Measurements from ENCODE around the gene IPO5. TPM values are rescaled to one million over a fixed set of nuclear protein-coding genes. Genes with fewer than 3 reads are reported as not detected.
A peak's percentile ranks its signal among the peaks of the same experiment; 100 is the strongest.
"Not testable (repeated sequence)": the region's sequence is repeated elsewhere in the genome, so short reads cannot be mapped to it uniquely, and the experiment has no call there.

The IPO5 gene
- total and polyA plus RNA-seq, 4 donors: 92.0 to 158 (median 104) TPM

GRCh38 chr13:98041081-98041820 is 87.8 kb downstream of the IPO5 start:
- H3K27ac ChIP-seq (ENCODE audit: low read depth, low read length): no peak overlapping the region
- no peaks in the 10 kb centered on the region for H3K4me1 ChIP-seq (ENCODE audit: control insufficient read depth, insufficient read depth, low read length)
- no peaks in the 10 kb centered on the region for H3K36me3 ChIP-seq (ENCODE audit: control insufficient read depth, insufficient read depth, low read length)
- DNase-seq (ENCODE audit: low read depth in 4 of 6, low spot score in 6 of 6): no peak
- no peaks in the 10 kb centered on the region for H3K27me3 ChIP-seq (ENCODE audit: control insufficient read depth, insufficient read depth, low read length)
- H3K9me3 ChIP-seq (ENCODE audit: control insufficient read depth, insufficient read depth, low read length): no peaks in the 10 kb centered on the region
- no peak overlapping the region for H3K4me3 ChIP-seq (ENCODE audit: low read depth, low read length)
- no CpG with 5 or more reads among the region's 5 CpGs for WGBS (ENCODE audit: insufficient coverage)

- DNase-seq (ENCODE audit: low read depth in 4 of 6, low spot score in 6 of 6): no peak
- 86% methylated on average over 9 of the region's 10 CpGs for WGBS (ENCODE audit: insufficient coverage)
These were observed 90.8 kb downstream of the IPO5 start for GRCh38 chr13:98044301-98044700.

GRCh38 chr13:98047785-98048184 is 94.3 kb downstream of the IPO5 start:
- H3K36me3 ChIP-seq (ENCODE audit: control insufficient read depth, insufficient read depth, low read length); H3K27me3 ChIP-seq (ENCODE audit: control insufficient read depth, insufficient read depth, low read length); DNase-seq (ENCODE audit: low read depth in 4 of 6, low spot score in 6 of 6); H3K4me1 ChIP-seq (ENCODE audit: control insufficient read depth, insufficient read depth, low read length); H3K4me3 ChIP-seq (ENCODE audit: low read depth, low read length); H3K9me3 ChIP-seq (ENCODE audit: control insufficient read depth, insufficient read depth, low read length); H3K27ac ChIP-seq (ENCODE audit: low read depth, low read length): not testable (repeated sequence)
- 86% methylated on average over 9 of the region's 12 CpGs for WGBS (ENCODE audit: insufficient coverage)

More at GRCh38 chr13:98044301-98044700, 90.8 kb downstream of the IPO5 start:
- Histone ChIP-seq H3K27me3 (ENCODE audit: control insufficient read depth, insufficient read depth, low read length) (no peaks in the 10 kb centered on the region), H3K36me3 (ENCODE audit: control insufficient read depth, insufficient read depth, low read length) (no peaks in the 10 kb centered on the region), H3K9me3 (ENCODE audit: control insufficient read depth, insufficient read depth, low read length) (no peaks in the 10 kb centered on the region), H3K4me3 (ENCODE audit: low read depth, low read length) (no peak overlapping the region), H3K4me1 (ENCODE audit: control insufficient read depth, insufficient read depth, low read length) (no peaks in the 10 kb centered on the region), H3K27ac (ENCODE audit: low read depth, low read length) (no peak overlapping the region)

GRCh38 chr13:98048265-98048664 is 94.8 kb downstream of the IPO5 start:
- DNase-seq (ENCODE audit: low read depth in 4 of 6, low spot score in 6 of 6): peak in 2 of 6 donors; percentile 42 to 69
- WGBS (ENCODE audit: insufficient coverage): 45% methylated on average over 6 of the region's 9 CpGs

GRCh38 chr13:98050041-98050466 is 96.6 kb downstream of the IPO5 start:
- H3K36me3 ChIP-seq (ENCODE audit: control insufficient read depth, insufficient read depth, low read length): no peaks in the 10 kb centered on the region
- DNase-seq (ENCODE audit: low read depth in 4 of 6, low spot score in 6 of 6): no peak
- no peaks in the 10 kb centered on the region for H3K27me3 ChIP-seq (ENCODE audit: control insufficient read depth, insufficient read depth, low read length)
- 31% methylated on average over 3 of the region's 6 CpGs for WGBS (ENCODE audit: insufficient coverage)
- peaks cover 2% of the 10 kb centered on the region for H3K9me3 ChIP-seq (ENCODE audit: control insufficient read depth, insufficient read depth, low read length)
- H3K27ac ChIP-seq (ENCODE audit: low read depth, low read length): no peak overlapping the region
- H3K4me3 ChIP-seq (ENCODE audit: low read depth, low read length): no peak overlapping the region
- no peaks in the 10 kb centered on the region for H3K4me1 ChIP-seq (ENCODE audit: control insufficient read depth, insufficient read depth, low read length)

More at GRCh38 chr13:98048265-98048664, 94.8 kb downstream of the IPO5 start:
- H3K27me3 ChIP-seq (ENCODE audit: control insufficient read depth, insufficient read depth, low read length): no peaks in the 10 kb centered on the region
- H3K4me3 ChIP-seq (ENCODE audit: low read depth, low read length): no peak overlapping the region
- no peaks in the 10 kb centered on the region for H3K9me3 ChIP-seq (ENCODE audit: control insufficient read depth, insufficient read depth, low read length)
- no peak overlapping the region for H3K27ac ChIP-seq (ENCODE audit: low read depth, low read length)
- H3K4me1 ChIP-seq (ENCODE audit: control insufficient read depth, insufficient read depth, low read length): no peaks in the 10 kb centered on the region
- no peaks in the 10 kb centered on the region for H3K36me3 ChIP-seq (ENCODE audit: control insufficient read depth, insufficient read depth, low read length)

- H3K36me3 ChIP-seq (ENCODE audit: control insufficient read depth, insufficient read depth, low read length): no peaks in the 10 kb centered on the region
- DNase-seq (ENCODE audit: low read depth in 4 of 6, low spot score in 6 of 6): no peak
- H3K4me1 ChIP-seq (ENCODE audit: control insufficient read depth, insufficient read depth, low read length): no peaks in the 10 kb centered on the region
- peaks cover 2% of the 10 kb centered on the region for H3K9me3 ChIP-seq (ENCODE audit: control insufficient read depth, insufficient read depth, low read length)
- no peak overlapping the region for H3K27ac ChIP-seq (ENCODE audit: low read depth, low read length)
- no peak overlapping the region for H3K4me3 ChIP-seq (ENCODE audit: low read depth, low read length)
- H3K27me3 ChIP-seq (ENCODE audit: control insufficient read depth, insufficient read depth, low read length): no peaks in the 10 kb centered on the region
- WGBS (ENCODE audit: insufficient coverage): 97% methylated on average over 4 of the region's 6 CpGs
These were observed 98.9 kb downstream of the IPO5 start for GRCh38 chr13:98052412-98052811.

- Histone ChIP-seq H3K27ac (ENCODE audit: low read depth, low read length) (no peak overlapping the region), H3K36me3 (ENCODE audit: control insufficient read depth, insufficient read depth, low read length) (no peaks in the 10 kb centered on the region), H3K9me3 (ENCODE audit: control insufficient read depth, insufficient read depth, low read length) (peaks cover 2% of the 10 kb centered on the region), H3K27me3 (ENCODE audit: control insufficient read depth, insufficient read depth, low read length) (no peaks in the 10 kb centered on the region), H3K4me3 (ENCODE audit: low read depth, low read length) (no peak overlapping the region), H3K4me1 (ENCODE audit: control insufficient read depth, insufficient read depth, low read length) (no peaks in the 10 kb centered on the region)
- WGBS (ENCODE audit: insufficient coverage): 78% methylated on average over 5 of the region's 6 CpGs
- DNase-seq (ENCODE audit: low read depth in 4 of 6, low spot score in 6 of 6): no peak
These were observed 100.8 kb downstream of the IPO5 start for GRCh38 chr13:98054301-98054700.

- WGBS (ENCODE audit: insufficient coverage): 78% methylated on average over 6 of the region's 6 CpGs
- H3K27me3 ChIP-seq (ENCODE audit: control insufficient read depth, insufficient read depth, low read length): no peaks in the 10 kb centered on the region
- no peaks in the 10 kb centered on the region for H3K4me1 ChIP-seq (ENCODE audit: control insufficient read depth, insufficient read depth, low read length)
- no peak for DNase-seq (ENCODE audit: low read depth in 4 of 6, low spot score in 6 of 6)
- H3K27ac ChIP-seq (ENCODE audit: low read depth, low read length): no peak overlapping the region
- no peak overlapping the region for H3K4me3 ChIP-seq (ENCODE audit: low read depth, low read length)
- no peaks in the 10 kb centered on the region for H3K36me3 ChIP-seq (ENCODE audit: control insufficient read depth, insufficient read depth, low read length)
- H3K9me3 ChIP-seq (ENCODE audit: control insufficient read depth, insufficient read depth, low read length): peaks cover 2% of the 10 kb centered on the region
These were observed 102.1 kb downstream of the IPO5 start for GRCh38 chr13:98055623-98056022.

- WGBS (ENCODE audit: insufficient coverage): 93% methylated on average over 9 of the region's 11 CpGs
These were observed 103.5 kb downstream of the IPO5 start for GRCh38 chr13:98056839-98057410.

DNA sequence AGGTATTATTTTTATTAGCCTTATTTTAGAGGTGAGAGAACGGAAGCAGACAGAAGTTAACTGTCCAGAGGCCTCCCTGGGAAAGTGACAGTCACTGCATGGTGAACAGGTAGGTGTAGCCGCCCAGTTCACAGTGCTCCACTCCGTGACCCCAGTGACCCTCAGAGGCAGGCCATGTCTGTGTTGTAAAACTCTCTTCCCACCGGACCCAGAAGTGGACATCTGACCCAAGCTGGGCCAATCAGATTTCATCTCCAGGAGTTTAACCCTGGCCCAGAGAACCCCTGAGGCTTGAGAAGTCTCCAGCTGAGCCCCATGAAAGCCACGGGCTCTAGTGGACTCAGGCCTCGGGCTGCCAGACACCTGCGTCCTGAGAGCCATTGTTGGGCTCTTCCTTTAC is 105.8 kb downstream of the IPO5 start:
- 65% methylated on average over 7 of the region's 7 CpGs for WGBS (ENCODE audit: insufficient coverage)
- Histone ChIP-seq H3K4me1 (ENCODE audit: control insufficient read depth, insufficient read depth, low read length) (no peaks in the 10 kb centered on the region), H3K36me3 (ENCODE audit: control insufficient read depth, insufficient read depth, low read length) (no peaks in the 10 kb centered on the region), H3K9me3 (ENCODE audit: control insufficient read depth, insufficient read depth, low read length) (no peaks in the 10 kb centered on the region), H3K27ac (ENCODE audit: low read depth, low read length) (no peak overlapping the region), H3K27me3 (ENCODE audit: control insufficient read depth, insufficient read depth, low read length) (no peaks in the 10 kb centered on the region), H3K4me3 (ENCODE audit: low read depth, low read length) (no peak overlapping the region)
- no peak for DNase-seq (ENCODE audit: low read depth in 4 of 6, low spot score in 6 of 6)

More at GRCh38 chr13:98056839-98057410, 103.5 kb downstream of the IPO5 start:
- Histone ChIP-seq H3K4me1 (ENCODE audit: control insufficient read depth, insufficient read depth, low read length) (no peaks in the 10 kb centered on the region), H3K27me3 (ENCODE audit: control insufficient read depth, insufficient read depth, low read length) (no peaks in the 10 kb centered on the region), H3K27ac (ENCODE audit: low read depth, low read length) (no peak overlapping the region), H3K4me3 (ENCODE audit: low read depth, low read length) (no peak overlapping the region), H3K36me3 (ENCODE audit: control insufficient read depth, insufficient read depth, low read length) (no peaks in the 10 kb centered on the region), H3K9me3 (ENCODE audit: control insufficient read depth, insufficient read depth, low read length) (peaks cover 2% of the 10 kb centered on the region)
- DNase-seq (ENCODE audit: low read depth in 4 of 6, low spot score in 6 of 6): no peak

Data from spinal cord (tissue), 10 donors.